BJ (cell line): ENCODE data around the gene GMCL2. TPM values are rescaled to one million over a fixed set of nuclear protein-coding genes. Genes with fewer than 3 reads are reported as not detected.

Source experiments
- CTCF ChIA-PET: fragments of 350-600 bp; formaldehyde crosslinking; extraction: SDS; loops from one replicate; lab custom pipeline; 2021; ENCODE audit warnings: antibody characterized with exemption, inconsistent platforms; lab: Yijun Ruan, JAX
- POLR2A ChIA-PET: fragments of 300-600 bp; sonication (Branson Sonifier 250); formaldehyde crosslinking; extraction: SDS; loops from one replicate; lab custom pipeline; 2021; ENCODE audit warnings: antibody characterized with exemption; lab: Charles Lee
- DNase-seq: peaks from one replicate; pipeline ENCODE4 v3.0.0-alpha.2; 2011; ENCODE audit warnings: low read depth
- H3K27me3 ChIP-seq: 2 replicates; pipeline ENCODE4 v1.6.0; 2011; ENCODE audit warnings: low read length; ENCODE audit not compliant: control insufficient read depth, insufficient read depth
- H3K36me3 ChIP-seq: 2 replicates; pipeline ENCODE4 v1.5.1; 2011; ENCODE audit warnings: low read length; ENCODE audit not compliant: control insufficient read depth, insufficient read depth
- H3K4me3 ChIP-seq: 2 replicates; pipeline ENCODE4 v1.5.1; 2011; ENCODE audit warnings: low read depth, mild to moderate bottlenecking, control low read depth, low read length
- polyA minus RNA-seq: library from RNA; depleted of rRNA, polyadenylated mRNA; stranded (reverse); fragments of >200 nt; gene quantifications from 2 replicates; pipeline ENCODE4 v1.2.3, GENCODE V29; 2011; rRNA and poly(A)+ RNA removed
- polyA plus RNA-seq: library from polyadenylated mRNA; depleted of rRNA; stranded (reverse); fragments of >200 nt; gene quantifications from 2 replicates; pipeline ENCODE4 v1.2.3, GENCODE V29; 2011; rRNA removed
- TF ChIP-seq, protein P1 (sequence below): IDR thresholded peaks from 2 replicates; pipeline ENCODE4 v1.5.1; 2011; ENCODE audit warnings: low read depth, mild to moderate bottlenecking, control low read depth, inconsistent platforms, low read length, moderate library complexity; ENCODE audit not compliant: insufficient read depth

GMCL2 gene, protein sequence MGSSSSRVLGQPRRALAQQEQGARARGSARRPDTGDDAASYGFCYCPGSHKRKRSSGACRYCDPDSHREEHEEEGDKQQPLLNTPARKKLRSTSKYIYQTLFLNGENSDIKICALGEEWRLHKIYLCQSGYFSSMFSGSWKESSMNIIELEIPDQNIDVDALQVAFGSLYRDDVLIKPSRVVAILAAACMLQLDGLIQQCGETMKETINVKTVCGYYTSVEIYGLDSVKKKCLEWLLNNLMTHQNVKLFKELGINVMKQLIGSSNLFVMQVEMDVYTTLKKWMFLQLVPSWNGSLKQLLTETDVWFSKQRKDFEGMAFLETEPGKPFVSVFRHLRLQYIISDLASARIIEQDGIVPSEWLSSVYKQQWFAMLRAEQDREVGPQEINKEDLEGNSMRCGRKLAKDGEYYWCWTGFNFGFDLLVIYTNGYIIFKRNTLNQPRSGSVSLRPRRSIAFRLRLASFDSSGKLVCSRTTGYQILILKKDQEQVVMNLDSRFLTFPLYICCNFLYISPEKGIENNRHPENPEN
- polyA plus RNA-seq (not detected in 2 replicates), polyA minus RNA-seq (not detected in 2 replicates)

DNA sequence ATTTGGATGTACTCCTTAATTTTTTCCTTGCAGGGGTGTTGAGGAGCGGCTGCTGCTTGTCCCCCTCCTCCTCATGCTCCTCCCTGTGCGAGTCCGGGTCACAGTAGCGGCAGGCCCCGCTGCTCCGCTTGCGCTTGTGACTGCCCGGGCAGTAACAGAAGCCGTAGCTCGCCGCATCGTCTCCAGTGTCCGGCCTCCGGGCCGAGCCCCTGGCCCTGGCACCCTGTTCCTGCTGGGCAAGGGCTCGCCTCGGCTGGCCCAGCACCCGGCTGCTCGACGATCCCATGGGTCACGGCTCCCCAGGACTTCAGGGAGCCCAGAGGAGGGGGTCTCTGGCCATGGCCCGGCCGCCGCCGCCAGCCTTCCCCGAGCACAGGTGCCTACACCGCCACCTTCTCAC, at the start of gene GMCL2:
Gene GMCL2, minus strand, starts transcription at position 358 of the 400 bp plus-strand sequence. Its CDS starts 72 bp downstream, at position 286.
- TF ChIP-seq, protein P1, sequence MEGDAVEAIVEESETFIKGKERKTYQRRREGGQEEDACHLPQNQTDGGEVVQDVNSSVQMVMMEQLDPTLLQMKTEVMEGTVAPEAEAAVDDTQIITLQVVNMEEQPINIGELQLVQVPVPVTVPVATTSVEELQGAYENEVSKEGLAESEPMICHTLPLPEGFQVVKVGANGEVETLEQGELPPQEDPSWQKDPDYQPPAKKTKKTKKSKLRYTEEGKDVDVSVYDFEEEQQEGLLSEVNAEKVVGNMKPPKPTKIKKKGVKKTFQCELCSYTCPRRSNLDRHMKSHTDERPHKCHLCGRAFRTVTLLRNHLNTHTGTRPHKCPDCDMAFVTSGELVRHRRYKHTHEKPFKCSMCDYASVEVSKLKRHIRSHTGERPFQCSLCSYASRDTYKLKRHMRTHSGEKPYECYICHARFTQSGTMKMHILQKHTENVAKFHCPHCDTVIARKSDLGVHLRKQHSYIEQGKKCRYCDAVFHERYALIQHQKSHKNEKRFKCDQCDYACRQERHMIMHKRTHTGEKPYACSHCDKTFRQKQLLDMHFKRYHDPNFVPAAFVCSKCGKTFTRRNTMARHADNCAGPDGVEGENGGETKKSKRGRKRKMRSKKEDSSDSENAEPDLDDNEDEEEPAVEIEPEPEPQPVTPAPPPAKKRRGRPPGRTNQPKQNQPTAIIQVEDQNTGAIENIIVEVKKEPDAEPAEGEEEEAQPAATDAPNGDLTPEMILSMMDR: no peak
- no peak within 1 kb of the TSS for H3K4me3 ChIP-seq
- ChIA-PET POLR2A (no interaction called here), CTCF (no interaction called here)
- H3K36me3 ChIP-seq: no peaks in the 10 kb centered on the region
- DNase-seq: no peak
- H3K27me3 ChIP-seq: peaks cover 1% of the 10 kb centered on the region; the same call in 1 of the 2 replicates

DNA sequence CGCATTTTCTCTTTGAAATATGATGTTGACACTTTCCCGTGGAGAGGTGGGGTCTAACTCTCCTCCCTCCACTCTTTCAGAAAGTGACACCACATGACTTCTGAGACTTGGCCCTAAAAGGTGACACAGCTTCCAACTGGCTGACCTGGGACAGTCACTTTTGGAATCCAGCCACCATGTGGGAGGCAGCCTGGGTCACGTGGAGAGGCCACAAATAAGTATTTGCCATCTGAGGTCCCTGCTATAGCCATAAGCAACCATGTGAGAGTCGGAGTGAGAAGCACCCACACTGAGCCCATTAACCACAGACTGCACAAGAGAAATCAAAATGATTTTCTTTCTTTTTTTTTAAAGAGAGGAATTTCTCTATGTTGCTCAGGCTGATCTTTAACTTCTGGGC, 49.5 kb upstream of the GMCL2 start:
- no peak for DNase-seq
- TF ChIP-seq, protein P1: no peak
- Histone ChIP-seq H3K27me3 (no peaks in the 10 kb centered on the region), H3K36me3 (no peaks in the 10 kb centered on the region), H3K4me3 (no peak overlapping the region)
- ChIA-PET POLR2A (no interaction called here), CTCF (no interaction called here)

DNA sequence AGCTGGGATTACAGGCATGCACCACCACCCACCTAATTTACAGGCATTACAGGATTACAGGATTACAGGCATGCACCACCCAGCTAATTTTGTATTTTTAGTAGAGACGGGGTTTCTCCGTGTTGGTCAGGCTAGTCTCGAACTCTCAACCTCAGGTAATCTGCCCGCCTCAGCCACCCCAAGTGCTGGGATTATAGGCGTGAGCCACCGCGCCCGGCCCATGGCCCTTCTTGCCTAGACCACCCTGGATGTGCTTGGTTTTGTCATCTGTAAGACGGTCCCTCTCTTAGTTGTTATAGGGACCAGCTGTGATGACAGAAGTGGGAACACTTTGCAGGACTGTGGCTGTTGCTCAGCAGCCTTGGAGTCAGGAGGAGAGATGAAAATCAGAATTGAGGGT, 49.0 kb upstream of the GMCL2 start:
- TF ChIP-seq, protein P1: no peak
- H3K36me3 ChIP-seq: no peaks in the 10 kb centered on the region
- DNase-seq: no peak
- ChIA-PET CTCF (no interaction called here), POLR2A (no interaction called here)
- no peak overlapping the region for H3K4me3 ChIP-seq
- no peaks in the 10 kb centered on the region for H3K27me3 ChIP-seq

DNA sequence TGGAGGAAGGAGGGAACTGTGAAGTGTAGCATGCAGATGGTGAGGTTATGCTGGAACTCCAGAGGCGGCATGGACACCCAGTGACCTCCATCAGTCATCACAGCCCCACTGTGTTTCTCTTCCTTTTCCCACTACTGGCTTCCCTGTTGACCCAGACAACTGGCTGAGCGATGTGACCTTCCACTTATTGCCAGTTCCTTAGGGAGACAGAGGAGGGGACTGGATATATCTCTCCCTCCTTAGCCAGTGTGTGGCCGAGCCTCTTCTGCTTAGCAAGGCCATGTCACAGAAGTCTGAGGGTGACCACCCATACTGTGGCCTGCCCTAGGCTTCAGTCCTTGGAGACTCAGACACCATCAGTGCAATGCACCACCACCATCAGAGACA, 48.4 kb upstream of the GMCL2 start:
- Histone ChIP-seq H3K36me3 (no peaks in the 10 kb centered on the region), H3K4me3 (no peak overlapping the region), H3K27me3 (no peaks in the 10 kb centered on the region)
- TF ChIP-seq, protein P1: no peak
- ChIA-PET CTCF (interaction anchor here (1.0 to 1.3 kb wide), 5 partner anchors 21 to 315 kb away, joined by 4 to 9 read pairs (median 4); partner anchors contain the start of gene HNRNPAB), POLR2A (no interaction called here)
- no peak for DNase-seq
